HuH-7.5 (cell line): Measurements from ENCODE around the gene KCNQ1OT1.

Experiments
- DNase-seq: peaks from one replicate; pipeline ENCODE4 v3.0.0; 2011; ENCODE audit warnings: low spot score

The KCNQ1OT1 gene

DNA sequence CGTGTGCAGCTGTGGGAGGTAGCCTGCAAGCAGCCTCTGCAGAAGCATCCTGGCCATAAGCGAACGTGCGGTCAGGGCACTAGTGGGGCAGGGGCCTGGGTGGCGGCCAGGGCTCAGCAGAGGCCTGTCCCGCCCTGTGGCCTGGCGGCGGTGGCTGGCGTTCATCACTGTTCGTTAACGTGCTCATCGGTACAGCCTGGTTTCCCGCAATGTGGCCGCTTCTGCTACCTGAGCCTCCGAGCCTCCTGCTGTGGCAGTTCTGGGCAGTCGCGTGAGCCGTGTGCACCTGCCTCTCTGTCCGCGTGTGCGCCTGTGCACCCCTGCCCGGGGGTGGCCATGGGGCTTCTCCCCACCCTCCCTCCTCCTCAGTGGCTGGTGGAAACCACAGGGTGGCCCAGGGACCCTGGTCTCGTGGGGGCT, 117.9 kb downstream of the KCNQ1OT1 start:
- DNase-seq = no peak

DNA sequence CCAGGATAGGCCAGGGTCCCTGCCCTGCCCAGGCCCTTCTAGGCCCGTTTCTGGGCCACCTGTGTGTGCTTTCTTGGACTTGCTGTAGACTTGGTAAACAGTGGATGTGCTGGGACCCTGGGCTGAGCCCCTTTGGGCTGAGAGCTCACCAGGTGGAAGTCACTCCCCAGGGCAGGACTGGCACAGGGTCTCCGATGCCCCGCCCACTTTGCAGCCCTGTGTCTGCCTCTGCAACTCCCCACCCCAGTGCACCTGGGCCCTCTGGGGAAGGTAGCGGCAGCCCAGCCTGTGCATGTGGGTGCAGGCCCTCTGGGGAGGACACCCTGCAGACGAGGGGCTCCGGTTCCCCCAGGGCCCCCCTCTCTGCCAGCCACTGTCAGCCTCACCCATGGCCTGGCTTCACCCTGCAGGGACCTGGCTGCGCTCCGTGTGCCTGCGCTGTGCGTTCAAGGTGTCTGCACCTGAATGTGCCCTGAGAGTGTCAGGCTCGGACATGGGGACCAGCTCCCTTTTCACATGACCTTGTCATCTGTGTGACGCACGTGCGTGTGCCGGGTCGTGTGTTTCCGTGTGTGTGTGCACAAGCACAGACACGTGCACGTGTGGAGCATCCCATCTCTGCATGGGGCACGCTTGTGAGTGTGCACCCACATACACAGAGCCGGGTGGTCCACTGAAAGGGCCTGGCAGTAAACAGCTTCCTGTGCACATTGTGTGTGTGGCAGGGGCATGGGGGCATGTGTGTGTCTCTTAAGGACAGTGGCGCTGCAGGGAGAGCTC, 118.5 kb downstream of the KCNQ1OT1 start:
- DNase-seq = no peak

DNA sequence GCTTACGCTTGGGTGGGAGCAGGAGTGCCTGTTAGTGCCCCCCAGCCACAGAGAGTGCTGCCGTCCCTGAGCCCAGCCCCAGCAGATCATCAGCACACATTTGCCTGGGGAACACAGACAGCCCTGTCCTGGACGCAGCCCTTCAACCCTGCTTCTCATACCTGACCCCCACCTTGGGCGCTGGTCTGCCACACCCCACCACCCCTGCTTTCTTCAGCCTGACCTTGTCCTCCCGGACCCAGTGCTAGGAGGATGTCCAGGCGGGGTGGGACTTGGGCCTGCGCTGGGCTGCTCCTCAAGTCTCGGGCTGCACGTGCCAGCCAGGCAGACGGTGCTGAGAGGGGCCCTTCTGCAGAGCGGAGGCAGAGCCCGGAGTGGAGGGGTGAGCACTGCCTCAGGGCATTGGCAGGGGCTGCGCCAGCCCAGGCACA, 119.2 kb downstream of the KCNQ1OT1 start:
- no peak for DNase-seq

DNA sequence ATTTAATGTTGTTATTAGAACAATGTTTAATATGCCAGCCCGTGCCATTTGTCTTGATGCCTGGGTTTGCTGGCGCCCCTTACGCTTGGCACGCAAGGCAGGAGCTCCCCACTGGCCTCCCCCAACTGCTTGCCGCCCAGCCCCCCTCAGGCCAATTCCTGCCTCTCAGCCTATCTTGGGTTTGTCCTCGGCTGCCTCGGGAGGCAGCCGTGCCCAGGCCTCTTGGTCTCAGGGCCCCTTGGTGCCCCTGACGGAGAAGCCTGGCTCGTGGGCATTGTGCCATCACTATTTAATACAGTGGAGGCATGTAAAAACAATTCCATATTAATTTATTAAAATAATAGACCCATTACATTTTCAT, 119.8 kb downstream of the KCNQ1OT1 start:
- no peak for DNase-seq

DNA sequence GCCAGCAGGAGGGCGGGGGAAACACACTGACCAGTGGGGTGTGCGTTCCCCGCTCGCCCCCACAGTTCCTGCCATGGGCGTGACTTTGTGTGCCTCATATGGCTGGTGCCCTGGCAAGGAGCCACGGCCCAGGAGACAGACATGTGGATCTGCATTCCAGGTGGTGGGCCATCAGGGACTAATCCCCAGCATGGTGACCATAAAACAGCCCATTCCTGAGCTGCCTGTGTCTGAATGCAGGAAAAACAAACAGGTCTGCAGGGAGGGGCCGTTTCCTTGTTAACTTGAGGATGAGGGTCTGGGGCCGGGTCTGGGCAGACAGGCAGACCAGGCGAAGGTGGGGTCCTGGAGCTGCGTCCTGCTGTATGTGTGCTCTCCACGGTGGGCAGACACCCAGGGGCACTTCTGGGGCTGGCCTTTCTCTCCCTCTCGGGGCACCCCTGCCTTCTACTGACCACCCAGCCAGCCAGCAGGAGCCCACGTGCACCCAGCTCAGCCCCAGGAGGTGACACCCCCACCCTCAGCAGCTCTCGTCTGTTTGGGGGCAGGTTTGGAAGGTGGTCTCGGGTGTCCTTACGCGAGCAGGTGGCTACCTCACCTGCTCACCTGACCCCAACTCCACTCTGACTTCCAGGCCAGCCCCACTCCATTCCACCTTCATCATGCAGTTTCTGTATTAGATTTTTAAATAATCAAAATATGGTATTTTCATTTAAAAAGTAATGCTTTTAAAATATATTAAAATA, 120.3 kb downstream of the KCNQ1OT1 start:
- DNase-seq = no peak

DNA sequence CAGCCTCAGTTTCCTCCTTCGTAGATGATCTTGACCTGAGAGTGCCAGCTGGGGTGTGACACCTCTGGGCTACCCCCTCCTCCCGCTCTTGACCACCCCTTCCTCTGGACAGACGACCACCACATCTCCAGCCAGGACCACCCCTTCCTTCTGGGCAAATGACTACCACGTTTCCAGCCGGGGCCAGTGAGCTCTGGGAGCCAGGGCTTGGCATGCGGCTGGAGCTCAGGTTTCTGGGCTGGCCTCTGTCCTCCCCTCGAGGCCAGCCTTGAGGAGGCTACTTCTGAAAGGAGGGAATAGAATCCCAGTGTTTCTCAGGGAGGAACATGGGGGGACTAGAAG, 120.9 kb downstream of the KCNQ1OT1 start:
- no peak for DNase-seq

DNA sequence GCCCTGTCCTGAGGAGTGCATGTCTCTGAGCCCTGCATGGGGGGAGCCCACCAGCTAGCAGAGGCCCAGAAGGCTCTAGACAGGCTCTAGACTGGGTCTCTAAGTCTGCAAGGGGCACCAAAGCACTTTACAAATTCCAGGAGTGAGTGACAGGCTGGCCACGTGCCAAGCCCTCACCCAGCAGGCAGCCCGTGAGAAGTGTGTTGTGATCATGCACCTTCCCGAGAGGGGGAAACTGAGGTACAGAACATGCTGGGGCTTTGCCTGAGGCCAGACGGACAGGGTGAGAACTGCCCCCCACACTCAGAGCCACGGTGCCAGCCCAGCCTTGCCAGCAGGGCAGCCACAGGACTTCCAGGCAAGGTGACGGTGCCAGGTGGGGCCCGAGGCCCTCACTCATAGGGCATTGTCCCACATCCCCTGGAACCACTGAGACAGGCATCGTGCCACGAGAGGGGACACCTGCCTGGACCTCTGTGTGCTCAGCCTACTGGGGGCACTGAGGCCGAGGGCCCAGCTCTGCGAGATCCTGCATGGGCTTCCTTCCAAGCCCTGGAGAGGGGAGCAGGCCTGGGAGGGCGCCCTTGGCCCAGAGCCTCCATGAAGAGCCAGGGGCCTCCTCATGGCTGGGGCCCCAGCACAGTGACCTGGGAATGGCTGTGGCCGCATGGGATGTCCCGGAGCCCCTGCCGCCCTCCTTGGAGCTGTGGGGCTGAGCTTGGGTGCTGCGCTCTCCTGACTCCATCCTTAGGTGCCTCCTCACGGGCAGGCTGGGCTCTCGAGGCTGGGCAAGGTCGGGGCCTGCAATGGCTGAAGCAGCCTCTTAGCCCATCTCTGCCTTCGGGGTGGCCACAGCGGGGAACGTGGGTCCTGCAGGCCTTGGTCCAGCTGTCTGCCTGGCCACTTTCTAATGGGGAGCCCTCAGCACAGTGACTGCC, 121.5 kb downstream of the KCNQ1OT1 start:
- no peak for DNase-seq

DNA sequence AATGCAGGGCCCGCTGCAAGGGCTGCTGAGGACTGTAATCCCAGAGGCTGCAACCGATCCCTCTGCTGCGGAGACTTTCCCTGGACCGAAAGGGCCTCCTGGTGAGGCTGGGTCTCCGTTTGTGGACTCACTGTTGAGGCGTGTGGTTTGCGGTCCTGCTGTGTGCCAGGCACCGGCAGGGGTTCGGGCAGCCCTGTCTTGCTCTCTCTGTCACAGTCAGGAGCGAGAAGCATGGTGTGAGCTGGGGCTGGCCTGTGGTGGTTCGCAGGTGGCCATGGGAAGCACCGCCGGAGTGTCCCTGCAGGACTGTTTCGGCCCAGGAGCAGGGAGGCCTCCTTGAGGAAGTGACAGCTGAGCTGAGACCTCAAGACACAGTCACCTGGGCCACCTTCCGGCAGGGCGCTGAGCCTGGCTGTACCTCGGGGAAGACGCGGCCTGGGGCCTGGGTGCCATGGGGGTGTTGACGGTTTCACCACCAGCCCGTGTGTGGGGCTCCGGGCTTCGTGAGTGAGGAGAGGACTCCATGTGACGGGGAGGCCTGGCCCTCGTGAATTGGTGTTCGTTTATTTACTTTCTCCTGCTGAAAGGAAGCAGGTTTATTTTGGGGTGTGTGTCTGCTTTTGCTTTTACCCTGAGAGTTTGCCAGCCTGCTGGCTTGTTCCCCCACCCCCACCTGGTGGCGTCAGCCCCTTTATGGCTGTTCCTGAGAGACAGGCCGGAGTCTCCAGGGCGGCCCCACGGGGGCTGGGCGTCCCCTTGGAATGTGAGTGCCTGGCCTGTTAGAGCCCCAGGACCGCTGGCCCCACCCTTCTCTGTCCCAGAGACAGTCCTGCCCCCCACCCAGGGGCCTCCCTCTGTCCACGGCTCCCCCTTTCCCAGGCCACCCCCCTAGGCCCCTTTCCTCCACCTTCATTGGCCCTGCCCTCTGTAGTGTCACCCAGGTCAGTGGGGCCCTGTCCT, 122.5 kb downstream of the KCNQ1OT1 start:
- no peak for DNase-seq

DNA sequence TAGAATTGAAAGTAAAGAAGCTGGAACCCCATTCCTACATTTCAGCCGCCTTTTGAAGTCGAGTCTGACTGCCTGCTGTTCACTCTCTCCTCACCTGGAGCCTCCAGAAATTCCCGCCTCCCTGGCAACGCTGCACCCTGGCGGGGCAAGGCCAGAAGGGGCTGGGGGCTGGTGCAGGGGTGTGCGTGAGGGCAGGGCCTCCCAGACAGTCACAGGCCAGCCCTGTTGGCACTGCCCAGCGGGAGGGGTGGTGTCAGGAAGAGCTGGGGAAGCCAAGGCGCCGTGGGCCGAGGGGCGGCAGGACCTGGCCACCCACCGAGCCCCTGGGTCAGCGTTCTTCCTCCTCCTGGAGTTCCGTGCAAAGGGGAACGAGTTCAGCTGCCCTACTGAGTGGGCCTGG, 123.2 kb downstream of the KCNQ1OT1 start:
- no peak for DNase-seq

DNA sequence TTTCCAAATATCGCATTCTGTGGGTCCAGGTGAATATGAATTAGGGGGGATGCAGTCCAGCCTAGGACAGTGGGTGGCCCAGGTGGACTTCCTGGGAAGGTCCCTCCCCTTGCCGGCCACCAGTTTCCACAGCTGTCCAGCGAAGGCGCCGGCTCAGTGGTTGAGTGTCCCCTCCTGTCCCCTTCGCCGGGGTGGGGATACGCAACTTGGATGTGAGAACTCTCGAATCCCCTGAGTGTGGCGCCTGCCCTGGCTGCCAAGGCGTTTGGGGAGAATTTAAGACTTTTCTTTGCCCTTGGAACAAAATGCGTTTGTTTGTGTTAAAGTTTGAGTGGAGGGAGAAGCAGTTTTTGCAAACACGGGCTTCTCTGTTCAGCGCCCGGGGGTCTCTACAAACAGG, 123.7 kb downstream of the KCNQ1OT1 start:
- DNase-seq = no peak

DNA sequence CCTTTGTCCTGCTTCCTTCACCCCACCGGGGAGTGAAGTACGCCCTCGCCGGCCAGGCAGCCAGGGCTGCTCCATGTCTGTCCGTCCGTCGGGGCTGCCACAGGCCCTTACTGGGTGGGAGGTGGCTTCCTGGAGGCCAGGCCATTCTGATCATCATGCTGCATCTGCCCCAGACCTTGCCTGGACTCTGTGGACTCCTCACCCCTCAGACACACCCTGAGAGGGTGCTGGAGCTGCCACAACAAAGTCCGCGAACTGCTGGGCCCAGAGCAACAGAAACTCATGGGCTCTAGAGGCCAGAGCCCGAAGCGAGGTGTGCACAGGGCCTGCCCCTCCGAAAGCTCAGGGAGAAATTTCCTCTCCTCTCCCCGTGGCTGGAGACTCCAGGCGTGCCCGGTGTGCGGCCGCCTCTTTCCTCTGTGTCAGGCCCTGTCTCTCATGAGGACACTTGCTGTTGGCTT, 124.2 kb downstream of the KCNQ1OT1 start:
- no peak for DNase-seq

DNA sequence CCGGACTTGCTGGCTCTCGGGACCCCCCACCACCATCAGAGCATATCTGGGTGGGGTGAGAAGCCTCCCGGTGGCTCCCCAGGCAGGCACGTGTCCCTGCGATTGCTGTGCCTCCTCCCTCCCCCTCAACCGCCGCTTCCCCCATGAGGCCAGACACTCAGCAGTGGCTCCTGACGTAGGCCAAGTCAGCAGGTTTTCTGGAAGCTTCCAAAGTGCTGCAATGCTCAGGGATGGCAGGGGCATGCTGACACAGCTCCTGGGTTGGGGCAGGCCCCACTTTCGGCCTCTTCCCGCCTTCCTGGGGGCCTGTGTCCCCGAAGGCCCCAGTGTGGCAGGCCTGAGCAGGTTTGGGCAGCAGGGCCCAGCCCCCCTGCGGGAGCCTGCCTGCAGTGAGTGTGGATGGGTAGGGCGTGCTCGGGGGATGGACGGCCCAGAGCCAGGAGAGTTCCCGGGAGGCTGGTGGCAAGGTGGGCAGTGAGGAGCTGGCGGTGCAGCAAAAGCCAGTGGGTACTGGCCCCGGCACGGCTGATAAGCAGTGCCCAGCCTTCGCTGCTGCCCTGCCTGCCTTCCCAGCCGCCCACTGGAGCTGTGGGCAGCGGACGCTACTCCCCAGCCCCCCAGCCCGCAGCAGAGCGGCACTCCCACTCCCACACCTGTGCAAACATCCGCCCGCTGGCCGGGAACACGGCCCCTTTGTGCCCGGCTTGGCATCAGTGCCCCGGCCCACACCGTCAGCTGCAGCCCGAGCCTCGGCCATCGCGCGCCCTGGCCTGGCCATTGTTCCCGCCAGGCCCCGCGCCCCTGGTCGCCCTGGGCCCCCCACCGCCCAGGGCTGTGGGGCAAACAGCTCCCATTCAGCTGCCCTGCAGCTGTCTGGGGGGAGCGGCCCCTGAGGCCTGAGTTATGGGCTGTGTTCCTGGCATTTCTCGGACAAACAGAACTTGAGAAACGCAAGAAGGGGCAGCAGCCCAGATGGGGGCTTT, 125.0 kb downstream of the KCNQ1OT1 start:
- no peak for DNase-seq

DNA sequence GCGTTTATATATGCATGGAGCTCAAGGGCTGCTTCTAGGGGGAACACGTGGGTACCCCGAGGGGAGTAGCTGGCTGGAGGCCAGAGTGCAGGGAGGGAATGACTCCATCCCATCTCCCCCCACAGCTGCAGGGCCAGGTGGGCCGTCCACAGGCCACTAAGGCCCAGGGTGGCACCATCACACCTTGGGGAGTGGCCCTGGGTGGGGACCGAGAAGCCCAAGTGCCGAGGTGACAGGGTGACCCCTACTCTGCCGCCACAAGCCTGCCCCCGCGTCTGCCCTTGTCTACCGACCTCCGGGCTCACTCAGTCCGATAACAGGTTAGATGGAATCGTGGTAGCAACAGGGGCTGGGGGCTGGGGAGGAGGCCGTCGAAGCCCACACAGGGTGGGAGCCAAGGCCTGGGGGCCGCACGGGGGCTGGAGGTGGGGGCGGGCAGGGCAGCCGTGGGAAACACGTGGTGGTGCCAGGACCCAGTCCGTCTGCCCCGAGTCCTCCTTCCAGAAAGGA, 125.7 kb downstream of the KCNQ1OT1 start:
- DNase-seq = no peak

DNA sequence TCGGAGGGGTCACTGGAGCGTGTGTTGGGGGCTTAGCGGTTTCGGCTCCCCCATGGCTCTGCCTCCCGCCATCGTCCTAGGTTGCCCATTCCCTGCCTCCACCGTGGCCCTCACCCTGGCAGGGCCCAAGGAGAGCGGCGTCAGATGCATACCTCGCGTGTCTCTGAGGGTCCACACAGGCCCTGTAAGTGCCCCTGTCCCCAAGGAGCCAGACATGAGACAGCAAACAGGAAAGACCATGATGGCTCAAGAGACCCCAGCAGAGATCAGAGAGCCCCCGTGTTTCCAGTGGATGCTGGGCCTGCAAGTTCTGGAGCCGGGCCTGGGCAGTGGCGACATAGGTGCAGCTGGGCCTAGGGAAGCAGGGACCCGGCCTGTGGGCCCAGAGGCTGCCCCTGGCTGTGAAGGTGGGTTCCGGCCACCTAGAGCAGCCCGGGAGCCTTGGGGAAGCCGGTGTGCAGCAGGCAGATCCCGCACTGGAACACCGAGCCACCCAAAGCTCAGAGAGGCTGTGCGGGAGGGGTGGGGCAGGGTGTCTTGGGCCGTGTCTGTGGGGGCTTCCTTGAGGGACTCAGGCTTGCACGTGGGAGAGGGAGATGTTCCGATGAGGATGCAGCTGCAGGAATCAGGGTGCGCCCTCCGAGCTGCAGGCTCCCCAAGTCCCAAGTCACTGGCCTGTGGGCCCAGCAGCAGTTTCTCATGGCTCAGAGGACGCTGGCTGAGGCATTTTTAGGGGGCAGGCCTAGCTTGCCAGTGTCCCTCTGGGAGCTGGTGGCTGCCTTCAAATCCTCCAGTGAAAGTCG, 126.4 kb downstream of the KCNQ1OT1 start:
- DNase-seq = no peak

DNA sequence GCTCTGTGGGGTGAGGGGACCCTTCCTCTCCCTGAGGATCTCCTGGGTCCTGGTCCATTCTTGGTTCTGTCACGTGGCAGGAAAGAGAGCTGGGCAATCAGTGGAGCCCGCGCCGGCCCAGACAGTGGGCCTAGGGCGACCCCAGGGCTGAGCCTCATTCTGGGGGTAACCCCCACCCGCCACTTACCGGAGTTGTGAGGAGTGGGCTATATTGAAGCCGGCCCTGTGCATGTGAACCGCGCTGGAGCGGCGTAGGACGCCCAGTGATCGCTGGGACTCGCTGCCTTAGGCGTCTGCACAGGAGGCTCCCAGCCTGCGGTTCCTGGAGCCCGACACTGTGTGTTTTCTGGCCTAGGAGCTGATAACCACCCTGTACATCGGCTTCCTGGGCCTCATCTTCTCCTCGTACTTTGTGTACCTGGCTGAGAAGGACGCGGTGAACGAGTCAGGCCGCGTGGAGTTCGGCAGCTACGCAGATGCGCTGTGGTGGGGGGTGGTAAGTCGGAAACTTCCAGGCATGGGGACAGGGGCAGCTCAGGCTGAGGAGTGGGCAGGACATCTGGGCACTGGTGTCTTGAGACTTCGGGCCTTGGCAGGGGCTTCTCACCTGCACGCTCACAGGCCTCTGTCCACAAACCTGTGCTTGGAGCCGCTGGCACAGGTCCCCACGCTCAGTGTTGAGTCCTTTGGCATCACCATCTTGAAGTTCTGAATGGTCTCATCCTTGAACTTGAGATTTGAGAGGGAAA, 127.1 kb downstream of the KCNQ1OT1 start:
- DNase-seq = no peak

DNA sequence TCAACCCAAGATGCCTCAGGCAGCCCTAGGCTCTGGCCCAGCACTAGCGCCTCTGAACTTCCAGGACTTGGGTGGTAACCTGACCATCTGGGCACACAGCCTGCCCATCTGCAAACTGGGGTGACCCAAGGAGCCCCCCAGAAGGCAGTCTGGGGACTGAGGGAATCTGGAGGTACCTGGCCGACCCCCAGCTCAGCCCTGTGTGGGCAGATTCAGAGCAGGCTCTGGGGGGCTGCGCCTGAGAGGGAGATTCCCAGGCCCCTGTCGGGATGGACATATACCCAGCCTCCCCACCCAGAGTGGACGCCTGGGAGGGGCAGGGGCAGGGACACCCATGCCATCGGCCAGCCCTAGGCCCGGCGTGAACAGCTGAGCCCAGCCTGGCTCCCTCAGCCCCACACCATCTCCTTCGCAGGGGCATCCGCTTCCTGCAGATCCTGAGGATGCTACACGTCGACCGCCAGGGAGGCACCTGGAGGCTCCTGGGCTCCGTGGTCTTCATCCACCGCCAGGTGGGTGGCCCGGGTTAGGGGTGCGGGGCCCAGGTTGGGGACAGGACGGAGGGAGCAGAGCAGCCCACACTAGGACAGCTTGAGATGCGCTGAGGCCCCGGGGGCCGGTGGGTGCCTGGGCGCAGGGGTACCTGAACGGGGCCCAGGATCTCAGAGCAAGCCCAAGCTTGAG, 128.1 kb downstream of the KCNQ1OT1 start:
- no peak for DNase-seq

DNA sequence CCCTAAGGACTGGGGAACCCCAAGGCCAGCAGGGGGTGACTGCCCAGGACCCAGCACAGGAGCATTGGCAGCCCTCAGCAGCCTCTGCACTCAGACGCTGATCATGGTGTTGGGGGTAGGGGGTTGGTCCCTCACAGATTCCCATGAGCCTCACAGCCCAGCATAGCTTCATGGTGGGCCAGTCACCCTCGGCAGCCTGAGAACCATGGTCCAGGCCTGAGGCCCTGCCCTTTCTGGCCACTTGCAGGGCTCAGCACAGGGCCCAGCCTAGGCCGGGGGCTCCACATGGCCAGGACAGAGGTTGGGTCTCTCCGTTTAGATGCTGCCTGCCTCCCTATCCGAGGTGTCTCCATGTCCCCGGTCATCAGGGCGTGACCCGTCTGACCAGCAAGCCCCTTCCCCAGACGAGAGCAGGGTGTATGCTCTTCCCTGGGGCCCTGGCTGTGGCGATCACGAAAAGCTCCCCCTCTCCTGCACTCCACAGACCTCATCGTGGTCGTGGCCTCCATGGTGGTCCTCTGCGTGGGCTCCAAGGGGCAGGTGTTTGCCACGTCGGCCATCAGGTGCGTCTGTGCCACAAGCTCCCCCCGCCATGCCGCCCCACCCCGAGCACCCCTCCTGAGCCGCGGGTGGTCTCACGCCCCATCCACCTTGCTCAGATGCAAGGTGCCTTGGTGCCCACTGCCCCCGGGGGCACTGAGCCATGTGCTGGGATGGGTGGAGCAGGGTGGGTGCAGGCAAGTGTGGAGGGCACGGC, 128.8 kb downstream of the KCNQ1OT1 start:
- no peak for DNase-seq
